Measurements from ENCODE around the gene SPINDOC. TPM values are rescaled to one million over a fixed set of nuclear protein-coding genes. Genes with fewer than 3 reads are reported as not detected.

SPINDOC gene
- total RNA-seq, 1 donor from 2014 or later, result 48.3 TPM

DNA sequence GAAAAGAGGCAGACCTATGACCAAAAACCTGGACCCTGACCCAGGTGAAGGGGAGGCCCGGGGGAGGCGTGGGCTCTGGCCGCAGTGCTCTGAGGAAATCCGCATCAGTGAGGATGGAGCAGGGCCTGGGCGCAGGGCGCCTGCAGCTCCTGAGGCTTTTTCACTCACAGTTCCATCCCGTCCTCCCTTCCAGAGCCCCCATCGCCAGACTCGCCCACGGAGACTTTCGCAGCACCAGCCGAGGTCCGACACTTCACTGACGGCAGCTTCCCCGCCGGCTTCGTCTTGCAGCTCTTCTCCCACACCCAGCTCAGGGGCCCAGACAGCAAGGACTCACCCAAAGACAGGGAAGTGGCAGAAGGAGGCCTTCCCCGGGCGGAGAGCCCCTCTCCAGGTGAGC lies 5.4 kb downstream of the SPINDOC start:
- TF ChIP-seq CTCF (IDR thresholded peaks at IDR 0.05; ENCODE audit: insufficient read depth, low read depth, low read length), result no peak
- TF ChIP-seq EZH2 (IDR thresholded peaks at IDR 0.05; ENCODE audit: insufficient read depth, low read length), result no peak
- Histone ChIP-seq H3K36me3 (ENCODE audit: insufficient read depth, low read length) (peaks cover 33% of the 10 kb centered on the region), H3K27me3 (ENCODE audit: insufficient read depth, low read length) (no peaks in the 10 kb centered on the region), H3K4me2 (ENCODE audit: low read length) (no peak overlapping the region), H3K27ac (ENCODE audit: low read depth, low read length) (no peak overlapping the region), H4K20me1 (ENCODE audit: insufficient read depth, low read length) (peaks cover 68% of the 10 kb centered on the region), H2AFZ (ENCODE audit: low read depth, low read length) (no peak overlapping the region), H3K4me1 (ENCODE audit: insufficient read depth, low read length) (peaks cover 11% of the 10 kb centered on the region), H3K9ac (ENCODE audit: low read length) (no peak overlapping the region), H3K79me2 (ENCODE audit: insufficient read depth, low read length) (peaks cover 47% of the 10 kb centered on the region), H3K9me3 (ENCODE audit: insufficient read depth, low read depth, low read length) (no peaks in the 10 kb centered on the region), H3K4me3 (ENCODE audit: insufficient read depth, low read depth, low read length) (no peak overlapping the region)
- peaks cover 27% of the 10 kb centered on the region for H3K36me3 Mint-ChIP-seq (ENCODE audit: low read depth, unreplicated experiment)
- no peaks in the 10 kb centered on the region for H3K9me3 Mint-ChIP-seq (ENCODE audit: unreplicated experiment)
- no peak overlapping the region for H3K27ac Mint-ChIP-seq (ENCODE audit: unreplicated experiment)
- H3K4me1 Mint-ChIP-seq (ENCODE audit: low read depth, unreplicated experiment), result peaks cover 15% of the 10 kb centered on the region
- FAIRE-seq (no peak), DNase-seq (ENCODE audit: low read depth) (no peak)
- H3K27me3 Mint-ChIP-seq (ENCODE audit: low read depth, unreplicated experiment), result no peaks in the 10 kb centered on the region
- H3K4me3 Mint-ChIP-seq (ENCODE audit: unreplicated experiment), result no peak overlapping the region

GRCh38 chr11:63821411-63821810 lies 8.2 kb downstream of the SPINDOC start:
- no peaks in the 10 kb centered on the region for H3K27me3 Mint-ChIP-seq (ENCODE audit: low read depth, unreplicated experiment)
- no peaks in the 10 kb centered on the region for H3K9me3 ChIP-seq (ENCODE audit: insufficient read depth, low read depth, low read length)
- peaks cover 60% of the 10 kb centered on the region for H4K20me1 ChIP-seq (ENCODE audit: insufficient read depth, low read length)
- H3K4me1 Mint-ChIP-seq (ENCODE audit: low read depth, unreplicated experiment), result peaks cover 4% of the 10 kb centered on the region
- no peak for FAIRE-seq
- H3K79me2 ChIP-seq (ENCODE audit: insufficient read depth, low read length), result peaks cover 22% of the 10 kb centered on the region
- no peak overlapping the region for H2AFZ ChIP-seq (ENCODE audit: low read depth, low read length)
- H3K9me3 Mint-ChIP-seq (ENCODE audit: unreplicated experiment), result no peaks in the 10 kb centered on the region
- no peaks in the 10 kb centered on the region for H3K27me3 ChIP-seq (ENCODE audit: insufficient read depth, low read length)
- TF ChIP-seq CTCF (IDR thresholded peaks at IDR 0.05; ENCODE audit: insufficient read depth, low read depth, low read length) (no peak), EZH2 (IDR thresholded peaks at IDR 0.05; ENCODE audit: insufficient read depth, low read length) (no peak)
- H3K4me3 ChIP-seq (ENCODE audit: insufficient read depth, low read depth, low read length), result no peak overlapping the region
- no peak overlapping the region for H3K27ac Mint-ChIP-seq (ENCODE audit: unreplicated experiment)
- no peak overlapping the region for H3K27ac ChIP-seq (ENCODE audit: low read depth, low read length)
- H3K4me2 ChIP-seq (ENCODE audit: low read length), result no peak overlapping the region
- DNase-seq (ENCODE audit: low read depth), result no peak
- H3K36me3 Mint-ChIP-seq (ENCODE audit: low read depth, unreplicated experiment), result peaks cover 30% of the 10 kb centered on the region
- H3K4me3 Mint-ChIP-seq (ENCODE audit: unreplicated experiment), result no peak overlapping the region
- H3K36me3 ChIP-seq (ENCODE audit: insufficient read depth, low read length), result peaks cover 42% of the 10 kb centered on the region
- H3K4me1 ChIP-seq (ENCODE audit: insufficient read depth, low read length), result no peaks in the 10 kb centered on the region
- H3K9ac ChIP-seq (ENCODE audit: low read length), result no peak overlapping the region

- no peak overlapping the region for H3K4me3 ChIP-seq (ENCODE audit: insufficient read depth, low read depth, low read length)
- no peaks in the 10 kb centered on the region for H3K4me1 ChIP-seq (ENCODE audit: insufficient read depth, low read length)
- H3K36me3 Mint-ChIP-seq (ENCODE audit: low read depth, unreplicated experiment), result peaks cover 26% of the 10 kb centered on the region
- DNase-seq (ENCODE audit: low read depth) (no peak), FAIRE-seq (no peak)
- H3K4me1 Mint-ChIP-seq (ENCODE audit: low read depth, unreplicated experiment), result no peaks in the 10 kb centered on the region
- TF ChIP-seq CTCF (IDR thresholded peaks at IDR 0.05; ENCODE audit: insufficient read depth, low read depth, low read length) (no peak), EZH2 (IDR thresholded peaks at IDR 0.05; ENCODE audit: insufficient read depth, low read length) (no peak)
- H3K27me3 Mint-ChIP-seq (ENCODE audit: low read depth, unreplicated experiment), result no peaks in the 10 kb centered on the region
- H3K4me3 Mint-ChIP-seq (ENCODE audit: unreplicated experiment), result no peak overlapping the region
- peaks cover 45% of the 10 kb centered on the region for H4K20me1 ChIP-seq (ENCODE audit: insufficient read depth, low read length)
- no peaks in the 10 kb centered on the region for H3K9me3 ChIP-seq (ENCODE audit: insufficient read depth, low read depth, low read length)
- H3K36me3 ChIP-seq (ENCODE audit: insufficient read depth, low read length), result peaks cover 30% of the 10 kb centered on the region
- H2AFZ ChIP-seq (ENCODE audit: low read depth, low read length), result no peak overlapping the region
- H3K27ac Mint-ChIP-seq (ENCODE audit: unreplicated experiment), result no peak overlapping the region
- no peak overlapping the region for H3K4me2 ChIP-seq (ENCODE audit: low read length)
- H3K27ac ChIP-seq (ENCODE audit: low read depth, low read length), result no peak overlapping the region
- H3K9me3 Mint-ChIP-seq (ENCODE audit: unreplicated experiment), result no peaks in the 10 kb centered on the region
- H3K9ac ChIP-seq (ENCODE audit: low read length), result no peak overlapping the region
- peaks cover 4% of the 10 kb centered on the region for H3K79me2 ChIP-seq (ENCODE audit: insufficient read depth, low read length)
- no peaks in the 10 kb centered on the region for H3K27me3 ChIP-seq (ENCODE audit: insufficient read depth, low read length)
Observed at GRCh38 chr11:63826471-63827190, 13.4 kb downstream of the SPINDOC start.
